Measurements from ENCODE around the gene SPAG6.

GRCh38 chr10:22410846-22411245, 65.5 kb downstream of the SPAG6 start:
- TF ChIP-seq CTCF (IDR thresholded peaks at IDR 0.05) (no peak), POLR2A (IDR thresholded peaks at IDR 0.05) (no peak)

Data from esophagus squamous epithelium (tissue), 4 donors.